IMR-90 (cell line): ENCODE measurements around the gene CBLIF. TPM values are rescaled to one million over a fixed set of nuclear protein-coding genes. Genes with fewer than 3 reads are reported as not detected.
"Not testable (repeated sequence)": the region's sequence is repeated elsewhere in the genome, so short reads cannot be mapped to it uniquely, and the experiment has no call there.

Source experiments
- ATAC-seq: fragments of 200-7000 bp; cut with Tn5 transposase; 2 replicates; pipeline ENCODE4 v1.9.1; 2020; ENCODE audit warnings: low read depth, mild to moderate bottlenecking, moderate library complexity
- BruUV-seq: library from RNA; stranded (reverse); fragments of 400-500 nt; replicated peaks from 2 replicates; lab custom pipeline; 2021; lab: Mats Ljungman, UMichigan
- CTCF ChIA-PET: fragments of 300-600 bp; formaldehyde crosslinking; extraction: SDS; loops from one replicate; lab custom pipeline; 2021; ENCODE audit warnings: antibody characterized with exemption; lab: Yijun Ruan, JAX
- POLR2A ChIA-PET: fragments of 300-600 bp; sonication (Branson Sonifier 250); formaldehyde crosslinking; loops from one replicate; lab custom pipeline; 2022; ENCODE audit warnings: antibody characterized with exemption; ENCODE audit not compliant: unreplicated experiment; lab: Charles Lee
- DNase-seq: peaks from one replicate; pipeline ENCODE4 v3.0.0; 2013
- H2AFZ ChIP-seq: replicated peaks from 2 replicates; pipeline ENCODE3; 2013; ENCODE audit warnings: low read length, mild to moderate bottlenecking; ENCODE audit not compliant: poor library complexity
- H2AK5ac ChIP-seq: 2 replicates; pipeline ENCODE4 v1.6.1; 2013; ENCODE audit warnings: low read depth, low read length, inconsistent platforms
- H2AK9ac ChIP-seq: replicated peaks from 2 replicates; pipeline ENCODE3; 2013; ENCODE audit warnings: mild to moderate bottlenecking, low read depth, low read length, moderate library complexity; ENCODE audit not compliant: poor library complexity
- H2BK120ac ChIP-seq: 2 replicates; pipeline ENCODE4 v1.6.1; 2013; ENCODE audit warnings: low read depth, low read length, inconsistent platforms
- H2BK15ac ChIP-seq: 3 replicates; pipeline ENCODE4 v1.6.1; 2013; ENCODE audit warnings: low read depth, low read length, inconsistent platforms
- H2BK20ac ChIP-seq: 2 replicates; pipeline ENCODE4 v1.6.1; 2013; ENCODE audit warnings: low read depth, mild to moderate bottlenecking, inconsistent platforms, low read length, moderate library complexity
- H2BK5ac ChIP-seq: 2 replicates; pipeline ENCODE4 v1.6.1; 2013; ENCODE audit warnings: mild to moderate bottlenecking, low read depth, low read length, inconsistent platforms; ENCODE audit not compliant: poor library complexity, severe bottlenecking
- H3K14ac ChIP-seq: replicated peaks from 2 replicates; pipeline ENCODE4 v1.6.1; 2013; ENCODE audit warnings: low read depth, low read length, inconsistent platforms
- H3K18ac ChIP-seq: 2 replicates; pipeline ENCODE4 v1.6.1; 2013; ENCODE audit warnings: low read depth, low read length, control low read depth
- H3K23ac ChIP-seq: 2 replicates; pipeline ENCODE4 v1.6.1; 2013; ENCODE audit warnings: low read depth, low read length, inconsistent platforms
- H3K27ac ChIP-seq: 2 replicates; pipeline ENCODE4 v1.5.1; 2013; ENCODE audit warnings: mild to moderate bottlenecking, control low read depth, low read length; ENCODE audit not compliant: insufficient read depth
- H3K27me3 ChIP-seq: 2 replicates; pipeline ENCODE4 v1.6.1; 2013; ENCODE audit warnings: low read length; ENCODE audit not compliant: control insufficient read depth, insufficient read depth
- H3K36me3 ChIP-seq: 2 replicates; pipeline ENCODE4 v1.6.1; 2013; ENCODE audit warnings: low read length, mixed read lengths; ENCODE audit not compliant: control insufficient read depth, insufficient read depth
- H3K4ac ChIP-seq: 2 replicates; pipeline ENCODE4 v1.6.1; 2013; ENCODE audit warnings: low read depth, low read length, inconsistent platforms
- H3K4me1 ChIP-seq: 2 replicates; pipeline ENCODE4 v1.6.1; 2013; ENCODE audit warnings: low read length, mixed read lengths; ENCODE audit not compliant: control insufficient read depth, insufficient read depth
- H3K4me2 ChIP-seq: 2 replicates; pipeline ENCODE4 v1.6.1; 2013; ENCODE audit warnings: low read depth, mild to moderate bottlenecking, control low read depth, low read length, moderate library complexity
- H3K4me3 ChIP-seq: 2 replicates; pipeline ENCODE4 v1.5.1; 2013; ENCODE audit warnings: low read depth, mild to moderate bottlenecking, control low read depth, low read length, moderate library complexity; ENCODE audit not compliant: insufficient read depth
- H3K56ac ChIP-seq: 2 replicates; pipeline ENCODE4 v1.6.1; 2013; ENCODE audit warnings: low read length, inconsistent platforms; ENCODE audit not compliant: insufficient read depth; ENCODE audit errors: extremely low read depth
- H3K79me1 ChIP-seq, 2 experiments: 2 replicates each; pipeline ENCODE4 v1.6.1; 2013; ENCODE audit warnings: low read length in 2 of 2, inconsistent platforms in 1 of 2, low read depth in 1 of 2
- H3K9ac ChIP-seq: 2 replicates; pipeline ENCODE4 v1.6.1; 2013; ENCODE audit warnings: low read depth, low read length, control low read depth
- H3K9me1 ChIP-seq: 2 replicates; pipeline ENCODE4 v1.6.1; 2013; ENCODE audit warnings: low read length, inconsistent platforms; ENCODE audit not compliant: insufficient read depth
- H3K9me3 ChIP-seq: 2 replicates; pipeline ENCODE4 v1.6.1; 2013; ENCODE audit warnings: low read length; ENCODE audit not compliant: control insufficient read depth, insufficient read depth
- H4K20me1 ChIP-seq: 2 replicates; pipeline ENCODE4 v1.6.1; 2013; ENCODE audit warnings: low read length, inconsistent platforms; ENCODE audit not compliant: insufficient read depth
- H4K5ac ChIP-seq: 2 replicates; pipeline ENCODE4 v1.6.1; 2013; ENCODE audit warnings: mild to moderate bottlenecking, low read depth, low read length, control low read depth
- H4K8ac ChIP-seq, 2 experiments: 2 replicates each; pipeline ENCODE4 v1.6.1; 2013; ENCODE audit warnings: low read depth in 2 of 2, low read length in 2 of 2, control low read depth in 1 of 2, inconsistent platforms in 1 of 2
- H4K91ac ChIP-seq: 2 replicates; pipeline ENCODE4 v1.6.1; 2013; ENCODE audit warnings: low read depth, low read length, inconsistent platforms; ENCODE audit not compliant: insufficient read depth
- WGBS, 2 experiments: methylation state at CpG; one replicate each; pipeline versions ENCODE4 v1.1.5 to v1.1.7; 2013; ENCODE audit warnings: missing lambda C conversion rate in 2 of 2; ENCODE audit not compliant: insufficient read length in 1 of 2; ENCODE audit errors: extremely low coverage in 2 of 2; 5-methylcytosine and 5-hydroxymethylcytosine counted together
- dilution Hi-C: fragments of 300-500 bp; cut with HindIII; formaldehyde crosslinking; loops from one replicate; pipeline ENCODE4 v1.14.3; 2018; ENCODE audit warnings: low sequenced_read_pairs; ENCODE audit not compliant: unreplicated experiment
- in situ Hi-C: fragments of 300-500 bp; cut with MboI; formaldehyde crosslinking; loops from 3 replicates; pipeline ENCODE4 v1.14.3; 2019; ENCODE audit warnings: low sequenced_read_pairs, inconsistent platforms, mixed read lengths
- intact Hi-C: fragments of 100-400 bp; cut with micrococcal nuclease; formaldehyde crosslinking; loops from 2 replicates; pipeline ENCODE4 v1.10.0; 2022
- polyA plus RNA-seq, 3 experiments: library from polyadenylated mRNA; depleted of rRNA; stranded (reverse); fragments of >200 nt; gene quantifications; 2 replicates each; pipeline ENCODE4 v1.2.3, GENCODE V29; 2012; ENCODE audit warnings: low replicate concordance in 1 of 3
- total RNA-seq: library from RNA; depleted of rRNA; stranded (reverse); fragments of >200 nt; gene quantifications from 2 replicates; pipeline ENCODE4 v1.2.3, GENCODE V29; 2012

CBLIF gene
- total and polyA plus RNA-seq, 2 of the 4 experiments (the other 2 are of a cell fraction): not detected

- H3K27ac ChIP-seq, H3K9me1 ChIP-seq, H3K56ac ChIP-seq, H3K9me3 ChIP-seq, in situ Hi-C loops, POLR2A ChIA-PET, H2BK15ac ChIP-seq, H2AFZ ChIP-seq, H3K18ac ChIP-seq, H3K14ac ChIP-seq, H3K9ac ChIP-seq, intact Hi-C loops, H2BK5ac ChIP-seq, ATAC-seq, H3K79me1 ChIP-seq, H2BK20ac ChIP-seq, H3K4me2 ChIP-seq, H4K8ac ChIP-seq, dilution Hi-C loops, H3K23ac ChIP-seq, DNase-seq, BruUV-seq, H2BK120ac ChIP-seq, H4K20me1 ChIP-seq, H3K4me1 ChIP-seq, H4K91ac ChIP-seq, H2AK5ac ChIP-seq, H3K4me3 ChIP-seq, H2AK9ac ChIP-seq, H3K36me3 ChIP-seq, H4K5ac ChIP-seq, H3K4ac ChIP-seq, H3K27me3 ChIP-seq: not testable (repeated sequence)
- WGBS, 2 experiments: no CpG with 5 or more reads among the region's 1 CpG
- CTCF ChIA-PET: interaction anchor here (0.6 kb wide), 1 partner anchor 377 kb away, joined by 4 read pairs; no protein-coding TSS in a partner anchor
These were observed 28.9 kb downstream of the CBLIF start for GRCh38 chr11:59816434-59816833.
